Pancreas (tissue), 10 donors: ENCODE results near the gene PEX19. TPM values are rescaled to one million over a fixed set of nuclear protein-coding genes. Genes with fewer than 3 reads are reported as not detected.
A peak's percentile ranks its signal among the peaks of the same experiment; 100 is the strongest.

ENCODE experiments used
- ATAC-seq, 4 donors: fragments of 200-7000 bp; cut with Tn5 transposase; one replicate each; pipeline versions ENCODE4 v1.8.0 to v1.9.1; 2020; ENCODE audit warnings: mild to moderate bottlenecking in 4 of 4, moderate library complexity in 4 of 4
- DNase-seq, 6 donors: peaks; one replicate each; pipeline ENCODE4 v3.0.0-alpha.2; 2020
- FAIRE-seq: peaks from 2 replicates; lab custom pipeline; 2012; peaks lifted over from hg19 to GRCh38; lab: Jason Lieb, UNC
- H3K27ac ChIP-seq, 4 donors: fragments of 200-600 bp; sonication (generic); 1 replicate in 3 of 4; 2 replicates in 1 of 4; pipeline versions ENCODE4 v1.5.0 to v1.8.0; 2020
- H3K27me3 ChIP-seq, 4 donors: fragments of 200-600 bp; one replicate each; pipeline ENCODE4 v1.8.0; 2021
- H3K36me3 ChIP-seq, 3 donors: fragments of 200-600 bp; sonication (generic) in 1 of 3; one replicate each; pipeline versions ENCODE4 v1.5.0 to v1.8.0; 2020 to 2021
- H3K4me1 ChIP-seq, 3 donors: fragments of 200-600 bp; one replicate each; pipeline ENCODE4 v1.8.0; 2021
- H3K4me3 ChIP-seq, 4 donors: fragments of 200-600 bp; sonication (generic) in 2 of 4; one replicate each; pipeline versions ENCODE4 v1.5.0 to v1.8.0; 2020 to 2021
- H3K9me3 ChIP-seq, 4 donors: fragments of 200-600 bp; one replicate each; pipeline ENCODE4 v1.8.0; 2021
- WGBS, 2 donors: extraction: QIAGEN DNeasy Blood & Tissue Kit; methylation state at CpG; one replicate each; pipeline ENCODE4 v1.1.7; 2013; 5-methylcytosine and 5-hydroxymethylcytosine counted together
- intact Hi-C, 3 donors: fragments of 100-400 bp; cut with DNase I; formaldehyde crosslinking; loops; one replicate each; pipeline versions ENCODE4 v1.11.1 to v1.14.2; 2022
- polyA plus RNA-seq, 2 donors: library from polyadenylated mRNA; stranded (reverse); fragments of 200-250 nt; gene quantifications; one replicate each; pipeline ENCODE4 v1.2.3, GENCODE V29; 2013
- total RNA-seq, 6 donors: library from RNA; stranded (reverse); fragmentation: NEBNext Ultra II Directional in 4 of 6; extraction: Animal tissue kit (Norgen Biotek cat#: 25700) in 4 of 6; gene quantifications; one replicate each; pipeline versions ENCODE4 v1.2.1 to v1.2.4, GENCODE V29; 2021 to 2023
- TF ChIP-seq, protein P1 (sequence below), 4 donors: fragments of 200-600 bp; sonication (generic) in 3 of 4; IDR thresholded peaks; one replicate each; pipeline versions ENCODE4 v1.5.0 to v1.8.0; 2021; ENCODE audit warnings: antibody characterized with exemption in 4 of 4
- donor health status: healthy with polysubstance abuse.
- donor health status: DM: no; HTN: no; CAD: no; lungs with moderate emphysema.
- donor health status: DM: no; HTN: no; CAD: no.
- donor health status: control.
- donor health status: control.
- donor health status: Bipolar disorder and iron deficiency.
- donor health status: DM: yes; HTN: yes; CAD: no.
- donor health status: DM: no; HTN: no; CAD: no.
- donor health status: DM: no; HTN: no; CAD: no.
- donor health status: DM: yes; HTN: yes; CAD: no.

The PEX19 gene
- total and polyA plus RNA-seq, 8 donors: 6.8 to 27.9 (median 20.8) TPM

- TF ChIP-seq, protein P1, sequence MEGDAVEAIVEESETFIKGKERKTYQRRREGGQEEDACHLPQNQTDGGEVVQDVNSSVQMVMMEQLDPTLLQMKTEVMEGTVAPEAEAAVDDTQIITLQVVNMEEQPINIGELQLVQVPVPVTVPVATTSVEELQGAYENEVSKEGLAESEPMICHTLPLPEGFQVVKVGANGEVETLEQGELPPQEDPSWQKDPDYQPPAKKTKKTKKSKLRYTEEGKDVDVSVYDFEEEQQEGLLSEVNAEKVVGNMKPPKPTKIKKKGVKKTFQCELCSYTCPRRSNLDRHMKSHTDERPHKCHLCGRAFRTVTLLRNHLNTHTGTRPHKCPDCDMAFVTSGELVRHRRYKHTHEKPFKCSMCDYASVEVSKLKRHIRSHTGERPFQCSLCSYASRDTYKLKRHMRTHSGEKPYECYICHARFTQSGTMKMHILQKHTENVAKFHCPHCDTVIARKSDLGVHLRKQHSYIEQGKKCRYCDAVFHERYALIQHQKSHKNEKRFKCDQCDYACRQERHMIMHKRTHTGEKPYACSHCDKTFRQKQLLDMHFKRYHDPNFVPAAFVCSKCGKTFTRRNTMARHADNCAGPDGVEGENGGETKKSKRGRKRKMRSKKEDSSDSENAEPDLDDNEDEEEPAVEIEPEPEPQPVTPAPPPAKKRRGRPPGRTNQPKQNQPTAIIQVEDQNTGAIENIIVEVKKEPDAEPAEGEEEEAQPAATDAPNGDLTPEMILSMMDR (IDR thresholded peaks at IDR 0.05): no peak
- H3K36me3 ChIP-seq: no peaks in the 10 kb centered on the region
- DNase-seq (no peak), ATAC-seq (no peak), FAIRE-seq (no peak)
- no peaks in the 10 kb centered on the region for H3K27me3 ChIP-seq
- H3K4me3 ChIP-seq: no peak overlapping the region
- peaks cover 23 to 42% (median 31%) of the 10 kb centered on the region in 3 donors for H3K4me1 ChIP-seq
- no peaks in the 10 kb centered on the region for H3K9me3 ChIP-seq
- WGBS, 2 donors: 75 to 82% methylated on average over 4 of the region's 4 CpGs
- intact Hi-C loops: loop anchor here in 1 of 3 donors (10.0 kb wide), 1 partner anchor 151 kb away; no protein-coding TSS in a partner anchor
- no peak overlapping the region for H3K27ac ChIP-seq
These were observed 29.1 kb downstream of the PEX19 start for GRCh38 chr1:160255781-160256300.

GRCh38 chr1:160251687-160252526, 33.0 kb downstream of the PEX19 start:
- peak; percentile 87 for FAIRE-seq
- ATAC-seq: peak; percentile 90 to 97 (median 96)
- intact Hi-C loops: loop anchor here in 2 of 3 donors (5.0 to 10.0 kb wide), 3 partner anchors 45 to 147 kb away; partner anchors contain the start of genes CASQ1 (in 1 of the 2) and PEA15 (in 1 of the 2)

GRCh38 chr1:160251011-160251410, 33.9 kb downstream of the PEX19 start:
- no peak for DNase-seq
- FAIRE-seq: no peak
- TF ChIP-seq, protein P1 (IDR thresholded peaks at IDR 0.05): no peak
- no peaks in the 10 kb centered on the region for H3K27me3 ChIP-seq
- peaks cover 12 to 33% (median 25%) of the 10 kb centered on the region in 3 donors for H3K4me1 ChIP-seq
- intact Hi-C loops: loop anchor here in 2 of 3 donors (5.0 to 10.0 kb wide), 3 partner anchors 44 to 146 kb away; partner anchors contain the start of genes CASQ1 (in 1 of the 2) and PEA15 (in 1 of the 2)
- no peak overlapping the region for H3K4me3 ChIP-seq
- ATAC-seq: no peak
- peak overlapping the region in 1 of 4 donors; percentile 1 for H3K27ac ChIP-seq
- H3K9me3 ChIP-seq: no peaks in the 10 kb centered on the region
- no peaks in the 10 kb centered on the region for H3K36me3 ChIP-seq

More at GRCh38 chr1:160251687-160252526, 33.0 kb downstream of the PEX19 start:
- Histone ChIP-seq H3K27me3 (no peaks in the 10 kb centered on the region), H3K27ac (peak overlapping the region in 2 of 4 donors; percentile 1 to 22), H3K9me3 (no peaks in the 10 kb centered on the region), H3K4me3 (no peak overlapping the region), H3K4me1 (peaks cover 14 to 30% (median 26%) of the 10 kb centered on the region in 3 donors), H3K36me3 (no peaks in the 10 kb centered on the region)
- TF ChIP-seq, protein P1 (IDR thresholded peaks at IDR 0.05): peak; percentile 39 to 59 (median 47)
- DNase-seq: peak in 5 of 6 donors; percentile 55 to 72 (median 69)
- 51 to 58% methylated on average over 5 of the region's 5 CpGs for WGBS, 2 donors

- TF ChIP-seq, protein P1 (IDR thresholded peaks at IDR 0.05): no peak
- H3K36me3 ChIP-seq: peaks cover 0 to 6% (median 0%) of the 10 kb centered on the region in 3 donors
- H3K4me1 ChIP-seq: peaks cover 11 to 38% (median 25%) of the 10 kb centered on the region in 3 donors
- peak in 1 of 6 donors; percentile 18 for DNase-seq
- 40 to 67% methylated on average over 1 of the region's 1 CpG for WGBS, 2 donors
- no peaks in the 10 kb centered on the region for H3K9me3 ChIP-seq
- H3K27ac ChIP-seq: peak overlapping the region in 3 of 4 donors; percentile 41 to 69 (median 69)
- intact Hi-C loops: no loop called here
- peak; percentile 70 to 89 (median 84) for ATAC-seq
- no peaks in the 10 kb centered on the region for H3K27me3 ChIP-seq
- no peak for FAIRE-seq
- H3K4me3 ChIP-seq: no peak overlapping the region
These were observed 37.9 kb downstream of the PEX19 start for GRCh38 chr1:160247053-160247452.
